ENCODE results near the gene PRRT3.

- TF ChIP-seq POLR2A (IDR thresholded peaks at IDR 0.05) (no peak), CTCF (IDR thresholded peaks at IDR 0.05 in 8 of 11, conservative IDR thresholded peaks at IDR 0.05 in 3 of 11) (no peak)
Measured at GRCh38 chr3:9908286-9908685, 43.9 kb downstream of the PRRT3 start.
